ENCODE data around the gene PLD4. TPM values are rescaled to one million over a fixed set of nuclear protein-coding genes. Genes with fewer than 3 reads are reported as not detected.

The PLD4 gene
- total RNA-seq, 1 experiment from 2014 or later = 0.07 TPM

- Mint-ChIP-seq H3K36me3 (no peaks in the 10 kb centered on the region), H3K27me3 (ENCODE audit: low read depth) (peaks cover 2% of the 10 kb centered on the region; the same call in 1 of the 2 replicates), H3K4me1 (peaks cover 6% of the 10 kb centered on the region), H3K4me3 (no peak overlapping the region), H3K9me3 (no peaks in the 10 kb centered on the region), H3K27ac (no peak overlapping the region)
- no peak for TF ChIP-seq ZNF671 (CRISPR knock-in tag; IDR thresholded peaks at IDR 0.05)
- TF ChIP-seq CTCF (IDR thresholded peaks at IDR 0.05) = no peak
- TF ChIP-seq GABPB1 (CRISPR knock-in tag; IDR thresholded peaks at IDR 0.05) = no peak
- no peak for TF ChIP-seq E2F5 (CRISPR knock-in tag; IDR thresholded peaks at IDR 0.05)
- no peak for TF ChIP-seq TP53 (CRISPR knock-in tag; IDR thresholded peaks at IDR 0.05)
- TF ChIP-seq GRHL2 (CRISPR knock-in tag; IDR thresholded peaks at IDR 0.05; ENCODE audit: insufficient replicate concordance, severe bottlenecking) = no peak
- no peak for TF ChIP-seq PREB (CRISPR knock-in tag; IDR thresholded peaks at IDR 0.05; ENCODE audit: borderline replicate concordance)
- TF ChIP-seq HMGA2 (CRISPR knock-in tag; IDR thresholded peaks at IDR 0.05) = no peak
- DNase-seq (ENCODE audit: low spot score) (no peak), ATAC-seq (no peak)
- POLR2A ChIA-PET = no interaction called here
- CTCF ChIA-PET = interaction anchor here (0.6 to 4.3 kb wide), 10 partner anchors 13 to 217 kb away, joined by 3 to 39 read pairs (median 3); partner anchors contain the start of gene SIVA1
Observed at GRCh38 chr14:104969741-104970230, 45.1 kb downstream of the PLD4 start.

- DNase-seq (ENCODE audit: low spot score) = no peak
- ATAC-seq = peak; percentile 16
- Mint-ChIP-seq H3K27me3 (ENCODE audit: low read depth) (peaks cover 2% of the 10 kb centered on the region; the same call in 1 of the 2 replicates), H3K27ac (no peak overlapping the region), H3K4me1 (peaks cover 6% of the 10 kb centered on the region), H3K4me3 (no peak overlapping the region), H3K36me3 (no peaks in the 10 kb centered on the region), H3K9me3 (no peaks in the 10 kb centered on the region)
- peak; percentile 65 for TF ChIP-seq ZNF121 (CRISPR knock-in tag; IDR thresholded peaks at IDR 0.05)
- TF ChIP-seq PREB (CRISPR knock-in tag; IDR thresholded peaks at IDR 0.05; ENCODE audit: borderline replicate concordance) = no peak
- TF ChIP-seq SP1 (CRISPR knock-in tag; conservative IDR thresholded peaks at IDR 0.05) = 0 out of 2 replicates have a peak, but pooled peaks have one; percentile 29
- no peak for TF ChIP-seq ZNF512 (CRISPR knock-in tag; IDR thresholded peaks at IDR 0.05; ENCODE audit: borderline replicate concordance)
- ChIA-PET POLR2A (no interaction called here), CTCF (interaction anchor here (0.6 to 4.3 kb wide), 9 partner anchors 12 to 218 kb away, joined by 3 to 39 read pairs (median 3); partner anchors contain the start of gene SIVA1)
Observed at GRCh38 chr14:104970231-104971068, 45.8 kb downstream of the PLD4 start.

GRCh38 chr14:104971447-104972240 is 47.0 kb downstream of the PLD4 start:
- no peak overlapping the region for H3K4me3 Mint-ChIP-seq
- POLR2A ChIA-PET = no interaction called here
- no peak overlapping the region for H3K27ac Mint-ChIP-seq
- no peaks in the 10 kb centered on the region for H3K36me3 Mint-ChIP-seq
- no peaks in the 10 kb centered on the region for H3K9me3 Mint-ChIP-seq
- CTCF ChIA-PET = interaction anchor here (2.2 kb wide), 1 partner anchor 203 kb away, joined by 9 read pairs; no protein-coding TSS in a partner anchor
- no peak for ATAC-seq
- peaks cover 12% of the 10 kb centered on the region for H3K4me1 Mint-ChIP-seq
- H3K27me3 Mint-ChIP-seq (ENCODE audit: low read depth) = peaks cover 7% of the 10 kb centered on the region
- TF ChIP-seq ETV6 (CRISPR knock-in tag; IDR thresholded peaks at IDR 0.05) = no peak
- TF ChIP-seq, protein P1, sequence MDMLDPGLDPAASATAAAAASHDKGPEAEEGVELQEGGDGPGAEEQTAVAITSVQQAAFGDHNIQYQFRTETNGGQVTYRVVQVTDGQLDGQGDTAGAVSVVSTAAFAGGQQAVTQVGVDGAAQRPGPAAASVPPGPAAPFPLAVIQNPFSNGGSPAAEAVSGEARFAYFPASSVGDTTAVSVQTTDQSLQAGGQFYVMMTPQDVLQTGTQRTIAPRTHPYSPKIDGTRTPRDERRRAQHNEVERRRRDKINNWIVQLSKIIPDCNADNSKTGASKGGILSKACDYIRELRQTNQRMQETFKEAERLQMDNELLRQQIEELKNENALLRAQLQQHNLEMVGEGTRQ (CRISPR knock-in tag; IDR thresholded peaks at IDR 0.05) = no peak
- no peak for TF ChIP-seq FOXP4 (CRISPR knock-in tag; IDR thresholded peaks at IDR 0.05)
- no peak for TF ChIP-seq SMAD4 (CRISPR knock-in tag; IDR thresholded peaks at IDR 0.05)
- DNase-seq (ENCODE audit: low spot score) = no peak

All from WTC11 (cell line).